HG02763 (cell line): Measurements from ENCODE around the gene MEGF10.
"Not testable (repeated sequence)": the region's sequence is repeated elsewhere in the genome, so short reads cannot be mapped to it uniquely, and the experiment has no call there.

Experiments
- ATAC-seq: cut with Tn5 transposase; IDR thresholded peaks from one replicate; pipeline ENCODE4 v1.9.1; 2021; ENCODE audit warnings: mild to moderate bottlenecking, moderate library complexity; ENCODE audit not compliant: unreplicated experiment

Gene MEGF10

GRCh38 chr5:127290019-127290945 is at the start of gene MEGF10:
TSS of gene MEGF10 (plus strand) at chr5:127290796. CDS start at chr5:127331309, 40,513 bp downstream.
- no peak for ATAC-seq

GRCh38 chr5:127243011-127243410 is 47.6 kb upstream of the MEGF10 start:
- no peak for ATAC-seq

GRCh38 chr5:127254729-127255284 is 35.8 kb upstream of the MEGF10 start:
- no peak for ATAC-seq

GRCh38 chr5:127256886-127257597 is 33.6 kb upstream of the MEGF10 start:
- no peak for ATAC-seq

GRCh38 chr5:127260686-127261085 is 29.9 kb upstream of the MEGF10 start:
- no peak for ATAC-seq

- not testable (repeated sequence) for ATAC-seq
These were observed 25.1 kb upstream of the MEGF10 start for GRCh38 chr5:127265473-127265872.

- not testable (repeated sequence) for ATAC-seq
These were observed 22.3 kb upstream of the MEGF10 start for GRCh38 chr5:127268342-127268741.

GRCh38 chr5:127270713-127271112 is 19.9 kb upstream of the MEGF10 start:
- not testable (repeated sequence) for ATAC-seq

GRCh38 chr5:127275641-127276193 is 14.9 kb upstream of the MEGF10 start:
- no peak for ATAC-seq

- ATAC-seq, result no peak
These were observed 9.9 kb upstream of the MEGF10 start for GRCh38 chr5:127280491-127281220.

- no peak for ATAC-seq
These were observed 9.0 kb upstream of the MEGF10 start for GRCh38 chr5:127281609-127282008.

GRCh38 chr5:127288676-127289075 is 1.9 kb upstream of the MEGF10 start:
- no peak for ATAC-seq

GRCh38 chr5:127290946-127291693 is 524 bp downstream of the MEGF10 start:
- no peak for ATAC-seq

- no peak for ATAC-seq
These were observed 1.6 kb downstream of the MEGF10 start for GRCh38 chr5:127292030-127292735.

GRCh38 chr5:127293373-127293772 is 2.8 kb downstream of the MEGF10 start:
- ATAC-seq, result no peak

- no peak for ATAC-seq
These were observed 4.2 kb downstream of the MEGF10 start for GRCh38 chr5:127294829-127295228.

GRCh38 chr5:127295454-127295853 is 4.9 kb downstream of the MEGF10 start:
- ATAC-seq, result no peak

- no peak for ATAC-seq
These were observed 5.7 kb downstream of the MEGF10 start for GRCh38 chr5:127296321-127296720.

- ATAC-seq, result not testable (repeated sequence)
These were observed 6.3 kb downstream of the MEGF10 start for GRCh38 chr5:127296894-127297293.
